ENCODE data around the gene DVL1. TPM values are rescaled to one million over a fixed set of nuclear protein-coding genes. Genes with fewer than 3 reads are reported as not detected.
A peak's percentile ranks its signal among the peaks of the same experiment; 100 is the strongest.

The DVL1 gene
- total RNA-seq, 1 experiment from 2014 or later, result 71.0 TPM

- peaks cover 28 to 52% of the 10 kb centered on the region in 2 experiments for H3K4me1 Mint-ChIP-seq
- H2BK15ac ChIP-seq (ENCODE audit: low read depth, low read length), result no peak overlapping the region
- peak overlapping the region; percentile 36 for H3K18ac ChIP-seq (ENCODE audit: insufficient read length, low read depth, low read length)
- H4K91ac ChIP-seq (ENCODE audit: insufficient read length, low read depth, low read length), result no peak overlapping the region
- H3T11ph ChIP-seq (ENCODE audit: low read length), result no peak overlapping the region
- H3K79me2 ChIP-seq (ENCODE audit: insufficient read depth, low read length), result no peaks in the 10 kb centered on the region
- H3K14ac ChIP-seq (ENCODE audit: insufficient read depth, low read length), result peak overlapping the region; percentile 59; the same call in 1 of the 2 replicates
- peaks cover 2% of the 10 kb centered on the region; the same call in 1 of the 2 replicates for H3K4me1 ChIP-seq (ENCODE audit: insufficient read depth, low read length)
- H3K56ac ChIP-seq (ENCODE audit: insufficient read length, low read depth, low read length), result no peak overlapping the region
- no peak overlapping the region for H4K5ac ChIP-seq (ENCODE audit: insufficient read length, low read depth, low read length)
- peaks cover 42% of the 10 kb centered on the region for H3K27me3 Mint-ChIP-seq (ENCODE audit: low read depth)
- no peak overlapping the region for H2AK5ac ChIP-seq (ENCODE audit: insufficient read length, low read length)
- no peak overlapping the region for H2BK20ac ChIP-seq (ENCODE audit: low read depth, low read length, poor library complexity, severe bottlenecking)
- no peak overlapping the region for H2BK120ac ChIP-seq (ENCODE audit: low read depth, low read length, poor library complexity, severe bottlenecking)
- H3K9me3 ChIP-seq (ENCODE audit: control insufficient read depth, low read depth, low read length), result no peaks in the 10 kb centered on the region
- no peak overlapping the region for H3K4ac ChIP-seq (ENCODE audit: low read depth, low read length)
- H3K27ac Mint-ChIP-seq, result peak overlapping the region in 1 of 3 experiments; percentile 28; a peak in 3 of 7 replicates
- WGBS (ENCODE audit: extremely low coverage, insufficient read length, low lambda C conversion rate), result no CpG with 5 or more reads among the region's 18 CpGs
- no peaks in the 10 kb centered on the region for H4K20me1 ChIP-seq (ENCODE audit: control insufficient read depth, insufficient read depth, insufficient read length)
- peak overlapping the region in 1 of 2 experiments; percentile 42; a peak in 3 of 5 replicates for H3K4me3 Mint-ChIP-seq
- DNase-seq, result no peak
- no peak overlapping the region for H3K23ac ChIP-seq (ENCODE audit: insufficient read length, low read depth, low read length)
- H3K23me2 ChIP-seq (ENCODE audit: insufficient read length, low read depth, low read length, poor library complexity, severe bottlenecking), result peaks cover 7% of the 10 kb centered on the region
- no peak overlapping the region for H3K4me2 ChIP-seq (ENCODE audit: insufficient read depth, insufficient read length, low read length)
- no peak overlapping the region for H3K27ac ChIP-seq (ENCODE audit: insufficient read length, low read depth, low read length)
- no peak overlapping the region for H2AFZ ChIP-seq (ENCODE audit: low read length)
- no peak overlapping the region for H2BK5ac ChIP-seq (ENCODE audit: insufficient read length, low read length)
- no peak overlapping the region for H4K8ac ChIP-seq (replicated peaks; ENCODE audit: insufficient read length, low read depth, low read length)
- no peak overlapping the region for H3K9ac ChIP-seq (ENCODE audit: extremely low read depth, insufficient read length, low read length)
- no peak overlapping the region for H2BK12ac ChIP-seq (ENCODE audit: insufficient read length, low read depth, low read length)
- H3K27me3 ChIP-seq (ENCODE audit: insufficient read depth, low read length), result peaks cover 4% of the 10 kb centered on the region; the same call in 1 of the 2 replicates
- no peaks in the 10 kb centered on the region for H3K79me1 ChIP-seq (ENCODE audit: insufficient read depth, low read depth, low read length, poor library complexity, severe bottlenecking)
- H3K9me3 Mint-ChIP-seq, result no peaks in the 10 kb centered on the region; a peak in 2 of 5 replicates
- TF ChIP-seq CTCF (conservative IDR thresholded peaks at IDR 0.05), result no peak
- no peaks in the 10 kb centered on the region for H3K36me3 Mint-ChIP-seq (ENCODE audit: insufficient read depth in 1 of 3, low read depth in 3 of 3)
Observed at GRCh38 chr1:1357871-1358432, 8.7 kb upstream of the DVL1 start.
